Upper lobe of left lung (tissue), 4 donors: ENCODE results near the gene USP54.

Experiments used
- CTCF ChIP-seq, 6 experiments: fragments of 450-650 bp in 4 of 6; fragments of 200-600 bp in 2 of 6; sonication (generic) in 2 of 6; IDR thresholded peaks; one replicate each; pipeline ENCODE4 v1.5.1; 2016 to 2019; ENCODE audit warnings: antibody characterized with exemption in 6 of 6
- EP300 ChIP-seq, 4 donors: sonication (generic); formaldehyde crosslinking; IDR thresholded peaks; one replicate each; pipeline ENCODE4 v1.5.1; 2017; ENCODE audit warnings: antibody characterized with exemption in 4 of 4, control low read depth in 2 of 4
- POLR2A ChIP-seq, 4 donors: fragments of 450-650 bp; IDR thresholded peaks; one replicate each; pipeline ENCODE4 v1.5.1; 2016 to 2017; ENCODE audit warnings: antibody characterized with exemption in 4 of 4, mild to moderate bottlenecking in 2 of 4
- POLR2AphosphoS5 ChIP-seq, 2 donors: sonication (generic); formaldehyde crosslinking; IDR thresholded peaks; one replicate each; pipeline ENCODE4 v1.5.1; 2017; ENCODE audit warnings: antibody characterized with exemption in 2 of 2

DNA sequence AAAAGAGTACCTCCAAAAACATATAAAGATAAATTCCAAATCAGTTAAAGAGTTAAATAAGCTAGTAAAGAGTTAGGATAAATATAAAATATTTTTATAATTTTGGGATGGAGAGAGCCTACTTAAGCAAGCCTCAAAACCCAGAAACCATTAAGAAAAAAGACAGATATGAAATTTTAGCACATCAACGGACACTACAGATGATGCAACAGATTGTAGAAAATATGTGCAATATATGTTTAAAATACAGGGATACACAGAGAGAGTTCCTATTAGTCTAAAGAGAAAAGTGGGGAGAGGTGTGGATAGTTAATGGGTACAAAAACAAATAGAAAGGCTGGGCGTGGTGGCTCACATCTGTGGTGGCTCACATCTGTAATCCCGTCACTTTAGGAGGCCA lies 23.6 kb upstream of the USP54 start:
- TF ChIP-seq CTCF (IDR thresholded peaks at IDR 0.05) (no peak), EP300 (IDR thresholded peaks at IDR 0.05) (no peak), POLR2AphosphoS5 (IDR thresholded peaks at IDR 0.05) (no peak), POLR2A (IDR thresholded peaks at IDR 0.05) (no peak)
